Endodermal cell (in vitro differentiated cells): ENCODE measurements around the gene HTATIP2. TPM values are rescaled to one million over a fixed set of nuclear protein-coding genes. Genes with fewer than 3 reads are reported as not detected.

ENCODE experiments used
- DNase-seq: peaks from one replicate; pipeline ENCODE4 v3.0.0-alpha.2; 2017
- H3K27ac ChIP-seq: 2 replicates; pipeline ENCODE4 v1.5.1; 2013; ENCODE audit warnings: mild to moderate bottlenecking, low read depth, low read length, moderate library complexity
- H3K27me3 ChIP-seq: 2 replicates; pipeline ENCODE4 v1.6.1; 2013; ENCODE audit warnings: mild to moderate bottlenecking, low read length, moderate library complexity; ENCODE audit not compliant: insufficient read depth, control insufficient read depth, poor library complexity, severe bottlenecking
- H3K36me3 ChIP-seq: 2 replicates; pipeline ENCODE4 v1.7.0; 2013; ENCODE audit warnings: mild to moderate bottlenecking, low read length, moderate library complexity; ENCODE audit not compliant: control insufficient read depth, insufficient read depth
- H3K4me1 ChIP-seq: one replicate; pipeline ENCODE4 v1.7.0; 2013; ENCODE audit warnings: low read length; ENCODE audit not compliant: control insufficient read depth, insufficient read depth
- H3K4me3 ChIP-seq: 2 replicates; pipeline ENCODE4 v1.5.1; 2013; ENCODE audit warnings: mild to moderate bottlenecking, low read length, moderate library complexity
- H3K9ac ChIP-seq: 2 replicates; pipeline ENCODE4 v1.6.1; 2013; ENCODE audit warnings: mild to moderate bottlenecking, low read length, moderate library complexity; ENCODE audit not compliant: poor library complexity, severe bottlenecking; ENCODE audit errors: extremely low read depth
- H3K9me3 ChIP-seq: 2 replicates; pipeline ENCODE4 v1.6.1; 2013; ENCODE audit warnings: mild to moderate bottlenecking, low read length, moderate library complexity; ENCODE audit not compliant: control insufficient read depth
- H3K27ac Mint-ChIP-seq: 2 replicates; pipeline ENCODE4 v1.8.0; 2020; ENCODE audit warnings: mixed read lengths
- H3K27me3 Mint-ChIP-seq: 2 replicates; pipeline ENCODE4 v1.8.0; 2021; ENCODE audit warnings: mild to moderate bottlenecking, mixed read lengths; ENCODE audit not compliant: insufficient read depth
- H3K36me3 Mint-ChIP-seq: 2 replicates; pipeline ENCODE4 v1.8.0; 2020; ENCODE audit warnings: low read depth, mixed read lengths
- H3K4me1 Mint-ChIP-seq: 2 replicates; pipeline ENCODE4 v1.8.0; 2020; ENCODE audit warnings: mixed read lengths
- H3K4me3 Mint-ChIP-seq: 2 replicates; pipeline ENCODE4 v1.8.0; 2020; ENCODE audit warnings: mild to moderate bottlenecking, moderate library complexity, mixed read lengths
- H3K9me3 Mint-ChIP-seq: 2 replicates; pipeline ENCODE4 v1.8.0; 2020; ENCODE audit warnings: mild to moderate bottlenecking, mixed read lengths
- WGBS, 2 experiments: methylation state at CpG; one replicate each; pipeline versions ENCODE4 v1.1.5 to v1.1.7; 2013; ENCODE audit warnings: missing lambda C conversion rate in 2 of 2, mixed read lengths in 1 of 2; ENCODE audit not compliant: insufficient coverage in 1 of 2, insufficient read length in 1 of 2; 5-methylcytosine and 5-hydroxymethylcytosine counted together
- total RNA-seq, 2 donors: library from RNA; stranded (reverse); fragmentation: NEBNext Ultra II Directional in 1 of 2; extraction: Animal tissue kit (Norgen Biotek cat#: 25700) in 1 of 2; gene quantifications; 2 replicates in 1 of 2; 3 replicates in 1 of 2; pipeline ENCODE4 v1.2.1, GENCODE V29; 2021
- TF ChIP-seq, protein P1 (sequence below): fragments of 200-600 bp; sonication (generic); conservative IDR thresholded peaks from 2 replicates; pipeline ENCODE4 v1.5.0; 2021; ENCODE audit warnings: antibody characterized with exemption, mild to moderate bottlenecking

The HTATIP2 gene
- total RNA-seq, 2 donors from 2014 or later: 52.5 to 66.6 TPM

DNA sequence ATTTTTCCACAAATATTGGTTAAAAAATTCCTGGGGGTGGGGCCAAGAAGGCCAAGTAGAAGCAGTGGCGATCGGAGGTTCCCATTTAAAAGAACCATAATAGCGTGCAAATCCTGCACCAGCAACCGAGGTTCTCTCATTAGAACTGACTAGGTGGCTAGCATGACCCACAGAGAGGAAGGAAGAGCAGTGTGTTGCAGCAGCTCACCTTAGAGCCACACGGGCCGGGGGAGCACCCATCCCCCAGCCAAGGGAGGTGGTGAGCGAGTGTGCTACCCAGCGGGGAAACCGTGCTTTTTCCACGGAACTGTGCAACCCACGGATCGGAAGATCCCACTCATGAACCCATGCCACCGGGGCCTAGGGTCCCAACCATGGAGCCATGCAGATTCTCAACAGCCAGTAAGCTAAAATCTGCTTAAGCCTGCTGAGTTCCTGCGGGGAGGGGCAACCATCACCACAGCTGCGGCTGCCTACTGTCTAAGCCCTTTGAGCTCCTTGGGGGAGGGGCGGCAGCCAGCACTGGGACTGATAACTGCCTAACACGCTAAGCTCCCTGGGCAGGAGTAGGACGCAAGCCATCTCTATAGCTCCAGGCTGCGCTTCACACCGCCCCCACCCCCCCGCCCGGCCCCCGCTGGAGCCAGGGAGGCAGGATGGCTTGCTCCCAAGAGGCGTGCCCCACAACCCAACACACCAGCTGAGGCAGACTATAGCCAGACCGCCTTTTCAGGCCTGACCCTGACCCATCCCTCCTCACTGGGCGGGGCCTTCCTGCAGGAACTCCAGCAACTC, 21.0 kb upstream of the HTATIP2 start:
- H3K36me3 ChIP-seq: no peaks in the 10 kb centered on the region
- no peak overlapping the region for H3K9ac ChIP-seq
- no peaks in the 10 kb centered on the region for H3K9me3 ChIP-seq
- no peaks in the 10 kb centered on the region for H3K27me3 ChIP-seq
- H3K9me3 Mint-ChIP-seq: no peaks in the 10 kb centered on the region
- peaks cover 18% of the 10 kb centered on the region for H3K4me1 Mint-ChIP-seq
- no peak overlapping the region for H3K27ac ChIP-seq
- H3K27me3 Mint-ChIP-seq: peaks cover 53% of the 10 kb centered on the region
- peak overlapping the region; percentile 25 for H3K4me3 Mint-ChIP-seq
- TF ChIP-seq, protein P1, sequence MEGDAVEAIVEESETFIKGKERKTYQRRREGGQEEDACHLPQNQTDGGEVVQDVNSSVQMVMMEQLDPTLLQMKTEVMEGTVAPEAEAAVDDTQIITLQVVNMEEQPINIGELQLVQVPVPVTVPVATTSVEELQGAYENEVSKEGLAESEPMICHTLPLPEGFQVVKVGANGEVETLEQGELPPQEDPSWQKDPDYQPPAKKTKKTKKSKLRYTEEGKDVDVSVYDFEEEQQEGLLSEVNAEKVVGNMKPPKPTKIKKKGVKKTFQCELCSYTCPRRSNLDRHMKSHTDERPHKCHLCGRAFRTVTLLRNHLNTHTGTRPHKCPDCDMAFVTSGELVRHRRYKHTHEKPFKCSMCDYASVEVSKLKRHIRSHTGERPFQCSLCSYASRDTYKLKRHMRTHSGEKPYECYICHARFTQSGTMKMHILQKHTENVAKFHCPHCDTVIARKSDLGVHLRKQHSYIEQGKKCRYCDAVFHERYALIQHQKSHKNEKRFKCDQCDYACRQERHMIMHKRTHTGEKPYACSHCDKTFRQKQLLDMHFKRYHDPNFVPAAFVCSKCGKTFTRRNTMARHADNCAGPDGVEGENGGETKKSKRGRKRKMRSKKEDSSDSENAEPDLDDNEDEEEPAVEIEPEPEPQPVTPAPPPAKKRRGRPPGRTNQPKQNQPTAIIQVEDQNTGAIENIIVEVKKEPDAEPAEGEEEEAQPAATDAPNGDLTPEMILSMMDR: no peak
- DNase-seq: peak; percentile 95
- H3K36me3 Mint-ChIP-seq: no peaks in the 10 kb centered on the region
- WGBS, 2 experiments: 27 to 56% methylated on average over 9 to 22 of the region's 26 CpGs
- peak overlapping the region; percentile 71 for H3K4me3 ChIP-seq
- no peaks in the 10 kb centered on the region for H3K4me1 ChIP-seq
- peak overlapping the region; percentile 80 for H3K27ac Mint-ChIP-seq

DNA sequence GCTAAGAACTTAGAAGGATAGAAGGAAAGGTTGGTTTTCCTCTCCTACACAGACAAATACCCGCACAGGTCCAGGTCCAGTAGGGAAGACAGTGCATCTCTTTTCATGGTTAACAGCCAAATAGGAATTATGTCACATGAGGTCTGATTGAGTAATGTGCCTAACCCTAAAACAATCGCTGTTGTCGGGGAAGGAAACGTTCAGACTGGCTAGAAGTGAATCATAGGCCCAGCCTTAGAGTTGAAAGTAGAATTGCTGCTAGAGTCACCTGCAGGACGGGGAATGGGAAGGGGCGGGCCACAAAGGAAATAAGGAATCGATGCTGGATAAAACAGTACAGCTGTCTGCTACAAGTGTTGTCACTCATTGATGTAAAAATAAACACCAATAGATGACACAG, 12.4 kb upstream of the HTATIP2 start:
- TF ChIP-seq, protein P1: no peak
- Histone ChIP-seq H3K9me3 (no peaks in the 10 kb centered on the region), H3K36me3 (no peaks in the 10 kb centered on the region), H3K27ac (no peak overlapping the region), H3K27me3 (no peaks in the 10 kb centered on the region), H3K9ac (no peak overlapping the region), H3K4me1 (no peaks in the 10 kb centered on the region), H3K4me3 (no peak overlapping the region)
- Mint-ChIP-seq H3K9me3 (no peaks in the 10 kb centered on the region), H3K36me3 (no peaks in the 10 kb centered on the region), H3K27me3 (peaks cover 25% of the 10 kb centered on the region), H3K27ac (no peak overlapping the region), H3K4me3 (no peak overlapping the region), H3K4me1 (peaks cover 4% of the 10 kb centered on the region)
- no peak for DNase-seq
- WGBS, 2 experiments: 90 to 93% methylated on average over 3 to 7 of the region's 7 CpGs

DNA sequence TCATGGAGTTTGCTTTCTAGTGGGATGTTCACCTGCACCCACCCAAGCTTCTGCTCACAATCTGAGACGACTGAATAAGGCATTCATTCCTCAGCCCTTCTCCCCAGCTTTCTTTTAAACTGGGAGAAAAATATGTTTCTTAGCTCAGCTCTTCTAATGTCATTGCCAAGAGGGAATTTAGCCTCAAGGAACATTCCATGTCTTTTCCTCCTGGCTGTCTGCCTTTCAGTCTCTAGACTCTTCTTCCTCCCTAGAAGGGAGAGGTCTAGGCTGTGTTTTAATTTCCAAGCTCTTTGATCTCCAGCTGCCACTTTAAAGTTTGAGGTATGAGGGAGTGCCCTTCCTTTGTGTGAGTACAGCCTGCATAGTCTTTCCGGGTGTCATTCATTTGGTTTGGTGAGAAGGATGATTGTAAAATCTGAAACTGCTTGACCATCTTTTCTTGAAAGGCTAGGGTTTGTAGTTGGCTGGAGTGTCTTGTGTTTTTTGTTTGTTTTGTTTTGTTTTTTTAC, 11.7 kb upstream of the HTATIP2 start:
- H3K4me1 ChIP-seq: no peaks in the 10 kb centered on the region
- H3K9me3 ChIP-seq: no peaks in the 10 kb centered on the region
- Mint-ChIP-seq H3K36me3 (no peaks in the 10 kb centered on the region), H3K27me3 (peaks cover 20% of the 10 kb centered on the region), H3K4me3 (no peak overlapping the region), H3K9me3 (no peaks in the 10 kb centered on the region), H3K27ac (no peak overlapping the region), H3K4me1 (peaks cover 4% of the 10 kb centered on the region)
- TF ChIP-seq, protein P1: no peak
- no peak overlapping the region for H3K4me3 ChIP-seq
- no peak overlapping the region for H3K27ac ChIP-seq
- no peak for DNase-seq
- no peaks in the 10 kb centered on the region for H3K27me3 ChIP-seq
- H3K9ac ChIP-seq: no peak overlapping the region
- WGBS, 2 experiments: 75 to 100% methylated on average over 1 to 2 of the region's 2 CpGs
- H3K36me3 ChIP-seq: no peaks in the 10 kb centered on the region
